Trophoblast cell (in vitro differentiated cells and primary cell): ENCODE results near the gene FDXACB1.

Experiments used
- DNase-seq, 2 donors: peaks; one replicate each; pipeline ENCODE4 v3.0.0-alpha.2; 2016
- H2AFZ ChIP-seq: 2 replicates; pipeline ENCODE4 v1.6.1; 2013; ENCODE audit warnings: low read length, moderate library complexity, mild to moderate bottlenecking; ENCODE audit not compliant: insufficient read depth, poor library complexity
- H2AK5ac ChIP-seq: 2 replicates; pipeline ENCODE4 v1.6.1; 2013; ENCODE audit warnings: mild to moderate bottlenecking, low read length
- H2BK120ac ChIP-seq: 2 replicates; pipeline ENCODE4 v1.6.1; 2013; ENCODE audit warnings: low read length, mild to moderate bottlenecking, moderate library complexity; ENCODE audit not compliant: insufficient read depth, poor library complexity
- H2BK12ac ChIP-seq: 2 replicates; pipeline ENCODE4 v1.6.1; 2013; ENCODE audit warnings: mild to moderate bottlenecking, low read length, moderate library complexity
- H2BK5ac ChIP-seq: 2 replicates; pipeline ENCODE4 v1.6.1; 2013; ENCODE audit warnings: low read length, low read depth, moderate library complexity, mild to moderate bottlenecking; ENCODE audit not compliant: poor library complexity
- H3K14ac ChIP-seq: 2 replicates; pipeline ENCODE4 v1.6.1; 2013; ENCODE audit warnings: mild to moderate bottlenecking, low read length
- H3K18ac ChIP-seq: 2 replicates; pipeline ENCODE4 v1.6.1; 2013; ENCODE audit warnings: mild to moderate bottlenecking, low read length
- H3K23ac ChIP-seq: 2 replicates; pipeline ENCODE4 v1.6.1; 2013; ENCODE audit warnings: low read length
- H3K27ac ChIP-seq: 2 replicates; pipeline ENCODE4 v1.5.1; 2013; ENCODE audit warnings: low read depth, mild to moderate bottlenecking, inconsistent platforms, low read length, moderate library complexity
- H3K27me3 ChIP-seq: 2 replicates; pipeline ENCODE4 v1.6.1; 2013; ENCODE audit warnings: inconsistent platforms, mild to moderate bottlenecking, low read length, moderate library complexity; ENCODE audit not compliant: insufficient read depth
- H3K36me3 ChIP-seq, 2 experiments: 1 replicate in 1 of 2; 2 replicates in 1 of 2; pipeline ENCODE4 v1.6.1; 2013; ENCODE audit warnings: low read length in 2 of 2, mild to moderate bottlenecking in 2 of 2, moderate library complexity in 1 of 2; ENCODE audit not compliant: insufficient read depth in 2 of 2, control insufficient read depth in 1 of 2
- H3K4ac ChIP-seq: 2 replicates; pipeline ENCODE4 v1.6.1; 2013; ENCODE audit warnings: low read depth, mild to moderate bottlenecking, low read length, moderate library complexity
- H3K4me1 ChIP-seq, 2 experiments: 1 replicate in 1 of 2; 2 replicates in 1 of 2; pipeline ENCODE4 v1.6.1; 2013; ENCODE audit warnings: low read length in 2 of 2, mild to moderate bottlenecking in 2 of 2, moderate library complexity in 1 of 2; ENCODE audit not compliant: insufficient read depth in 2 of 2, control insufficient read depth in 1 of 2
- H3K4me2 ChIP-seq: 2 replicates; pipeline ENCODE4 v1.6.1; 2013; ENCODE audit warnings: inconsistent platforms, mild to moderate bottlenecking, low read length, moderate library complexity
- H3K4me3 ChIP-seq: 2 replicates; pipeline ENCODE4 v1.5.1; 2013; ENCODE audit warnings: mild to moderate bottlenecking, low read depth, low read length, inconsistent platforms
- H3K79me1 ChIP-seq: one replicate; pipeline ENCODE4 v1.6.1; 2013; ENCODE audit warnings: low read length
- H3K79me2 ChIP-seq: 2 replicates; pipeline ENCODE4 v1.6.1; 2013; ENCODE audit warnings: low read length, mild to moderate bottlenecking; ENCODE audit not compliant: control insufficient read depth, insufficient read depth, poor library complexity
- H3K9ac ChIP-seq: 2 replicates; pipeline ENCODE4 v1.6.1; 2013; ENCODE audit warnings: mild to moderate bottlenecking, low read length
- H3K9me3 ChIP-seq: 2 replicates; pipeline ENCODE4 v1.6.1; 2013; ENCODE audit warnings: low read depth, mild to moderate bottlenecking, control low read depth, inconsistent platforms, low read length; ENCODE audit not compliant: insufficient read depth
- H4K12ac ChIP-seq: 2 replicates; pipeline ENCODE4 v1.6.1; 2013; ENCODE audit warnings: low read depth, mild to moderate bottlenecking, low read length, moderate library complexity
- H4K8ac ChIP-seq: 2 replicates; pipeline ENCODE4 v1.6.1; 2013; ENCODE audit warnings: low read depth, mild to moderate bottlenecking, low read length, moderate library complexity
- H4K91ac ChIP-seq: one replicate; pipeline ENCODE4 v1.6.1; 2013; ENCODE audit warnings: low read depth, mild to moderate bottlenecking, low read length, moderate library complexity
- WGBS: extraction: QIAGEN DNeasy Blood & Tissue Kit; methylation state at CpG from one replicate; pipeline ENCODE4 v1.1.7; 2013; ENCODE audit warnings: missing lambda C conversion rate; ENCODE audit not compliant: insufficient read length, insufficient coverage; ENCODE audit errors: extremely low coverage; 5-methylcytosine and 5-hydroxymethylcytosine counted together

Gene FDXACB1

DNA sequence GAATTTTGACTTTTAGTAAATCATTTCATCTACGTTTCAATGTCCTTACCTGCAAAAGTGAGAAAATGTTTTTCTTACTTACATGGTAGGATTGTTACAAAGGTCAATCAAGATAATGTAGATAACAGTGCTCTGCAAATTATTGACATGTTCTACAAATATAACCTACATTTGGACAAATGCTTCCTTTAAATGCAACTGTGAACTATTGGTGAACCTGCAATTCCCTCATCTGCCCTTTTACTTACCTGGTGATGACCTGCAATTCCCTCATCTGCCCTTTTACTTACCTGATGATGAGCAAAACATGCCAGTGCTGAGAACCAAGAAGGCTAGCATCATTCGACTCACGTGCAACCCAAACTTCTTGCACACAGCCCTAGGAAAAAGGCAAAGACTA is 18.7 kb downstream of the FDXACB1 start:
- Histone ChIP-seq H3K9ac (no peak overlapping the region), H3K18ac (no peak overlapping the region), H3K14ac (no peak overlapping the region), H3K4me1 (no peaks in the 10 kb centered on the region), H4K12ac (no peak overlapping the region), H2AK5ac (no peak overlapping the region), H2AFZ (no peak overlapping the region), H3K4me2 (no peak overlapping the region), H3K36me3 (peaks cover 10 to 11% of the 10 kb centered on the region in 2 experiments), H3K4me3 (no peak overlapping the region), H2BK12ac (no peak overlapping the region), H2BK5ac (no peak overlapping the region), H3K9me3 (no peaks in the 10 kb centered on the region), H3K27ac (no peak overlapping the region), H3K23ac (no peak overlapping the region), H3K79me2 (no peaks in the 10 kb centered on the region), H4K8ac (no peak overlapping the region), H2BK120ac (no peak overlapping the region), H3K4ac (no peak overlapping the region), H3K79me1 (no peaks in the 10 kb centered on the region), H3K27me3 (no peaks in the 10 kb centered on the region), H4K91ac (no peak overlapping the region)
- DNase-seq = no peak
- no CpG with 5 or more reads among the region's 3 CpGs for WGBS

DNA sequence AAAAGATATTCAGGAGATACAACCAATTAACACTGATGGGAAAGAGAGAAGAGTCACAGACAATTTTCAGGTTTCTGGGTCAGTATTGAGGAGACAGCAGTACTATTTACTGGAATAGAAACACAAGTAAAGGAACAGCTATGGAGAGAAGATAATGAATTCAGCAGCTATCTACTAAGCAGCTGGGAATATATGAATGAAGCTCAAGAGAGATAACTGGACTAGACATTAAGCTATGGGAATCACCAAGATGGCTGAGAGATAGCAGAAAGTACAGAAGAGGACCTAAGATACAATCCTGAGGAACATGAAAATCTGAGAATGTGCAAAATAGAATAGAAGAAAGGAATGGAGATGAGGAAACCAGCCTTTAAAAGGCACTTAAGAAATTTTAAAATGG is 23.5 kb downstream of the FDXACB1 start:
- no peak for DNase-seq
- Histone ChIP-seq H3K4ac (no peak overlapping the region), H2AK5ac (no peak overlapping the region)

DNA sequence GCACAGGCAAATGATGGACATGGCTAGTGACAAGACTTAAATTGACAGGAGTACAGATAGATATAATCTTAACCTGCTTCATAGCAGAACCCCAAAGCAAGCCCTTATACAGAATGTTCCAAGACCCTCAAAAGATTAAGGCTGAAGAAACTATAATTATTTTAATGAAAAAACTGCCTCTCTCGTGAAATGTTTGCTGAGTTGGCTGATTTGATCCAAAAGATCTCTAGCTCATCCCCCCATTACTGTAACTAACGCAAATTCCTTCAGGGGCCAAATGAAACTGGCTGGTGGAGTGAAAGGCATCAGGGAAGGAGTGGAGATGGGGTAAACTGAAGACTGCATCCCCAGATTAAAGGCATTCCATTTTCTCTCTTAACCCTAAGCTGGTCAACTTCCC is 26.9 kb downstream of the FDXACB1 start:
- Histone ChIP-seq H3K9ac (no peak overlapping the region), H3K4me1 (no peaks in the 10 kb centered on the region), H3K4me3 (no peak overlapping the region), H3K27ac (no peak overlapping the region), H3K79me2 (no peaks in the 10 kb centered on the region), H3K18ac (no peak overlapping the region), H4K12ac (no peak overlapping the region), H2AFZ (no peak overlapping the region), H4K91ac (no peak overlapping the region), H3K14ac (no peak overlapping the region), H2BK120ac (no peak overlapping the region), H3K9me3 (no peaks in the 10 kb centered on the region), H3K4me2 (no peak overlapping the region), H3K4ac (no peak overlapping the region), H2BK5ac (no peak overlapping the region), H2AK5ac (no peak overlapping the region), H3K36me3 (peaks cover 2 to 3% of the 10 kb centered on the region in 2 experiments), H3K23ac (no peak overlapping the region), H2BK12ac (no peak overlapping the region), H4K8ac (no peak overlapping the region), H3K79me1 (no peaks in the 10 kb centered on the region), H3K27me3 (no peaks in the 10 kb centered on the region)
- no peak for DNase-seq
- no CpG with 5 or more reads among the region's 2 CpGs for WGBS

More for the DNA sequence above, 23.5 kb downstream of the FDXACB1 start:
- Histone ChIP-seq H2AFZ (no peak overlapping the region), H3K4me3 (no peak overlapping the region), H3K14ac (no peak overlapping the region), H3K4me2 (no peak overlapping the region), H4K8ac (no peak overlapping the region), H3K4me1 (no peaks in the 10 kb centered on the region), H3K79me2 (no peaks in the 10 kb centered on the region), H2BK5ac (no peak overlapping the region), H2BK12ac (no peak overlapping the region), H3K36me3 (peaks cover 6 to 9% of the 10 kb centered on the region in 2 experiments), H3K27ac (no peak overlapping the region), H3K23ac (no peak overlapping the region), H3K9ac (no peak overlapping the region), H3K9me3 (no peaks in the 10 kb centered on the region), H3K18ac (no peak overlapping the region), H2BK120ac (no peak overlapping the region), H3K27me3 (no peaks in the 10 kb centered on the region), H4K91ac (no peak overlapping the region), H3K79me1 (no peaks in the 10 kb centered on the region), H4K12ac (no peak overlapping the region)

DNA sequence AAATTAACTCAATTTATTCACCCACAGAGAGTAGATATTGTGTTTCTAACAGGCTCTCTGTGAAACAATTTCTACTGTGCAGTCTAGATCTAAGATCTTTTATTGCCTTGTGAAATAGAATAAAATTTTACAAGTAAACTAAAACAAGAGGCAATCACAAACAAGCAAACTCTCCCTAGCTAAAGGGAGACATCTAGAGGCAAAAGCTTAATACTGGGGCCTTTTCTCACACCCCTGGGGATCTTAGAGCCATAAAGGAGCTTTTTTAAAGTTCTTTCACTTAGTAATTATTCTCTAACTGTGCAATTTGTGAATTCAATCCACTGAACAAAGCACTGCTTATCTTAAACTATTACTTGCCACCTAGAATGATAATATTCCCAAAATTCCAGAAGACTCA is 27.3 kb downstream of the FDXACB1 start:
- H3K27ac ChIP-seq = no peak overlapping the region

More for the DNA sequence above, 27.3 kb downstream of the FDXACB1 start:
- Histone ChIP-seq H2BK120ac (no peak overlapping the region), H2BK12ac (no peak overlapping the region), H2BK5ac (no peak overlapping the region), H4K8ac (no peak overlapping the region), H3K79me2 (no peaks in the 10 kb centered on the region), H3K4me3 (no peak overlapping the region), H3K79me1 (no peaks in the 10 kb centered on the region), H3K4me1 (no peaks in the 10 kb centered on the region), H3K36me3 (peaks cover 2 to 3% of the 10 kb centered on the region in 2 experiments), H3K27me3 (no peaks in the 10 kb centered on the region), H3K4ac (no peak overlapping the region), H4K12ac (no peak overlapping the region), H2AK5ac (no peak overlapping the region), H2AFZ (no peak overlapping the region), H4K91ac (no peak overlapping the region), H3K14ac (no peak overlapping the region), H3K4me2 (no peak overlapping the region), H3K9me3 (no peaks in the 10 kb centered on the region), H3K18ac (no peak overlapping the region), H3K23ac (no peak overlapping the region), H3K9ac (no peak overlapping the region)
- DNase-seq = peak in 1 of 2 donors; percentile 7
